ENCODE data around the gene SIGLEC8. TPM values are rescaled to one million over a fixed set of nuclear protein-coding genes. Genes with fewer than 3 reads are reported as not detected.

Gene SIGLEC8
- total RNA-seq, 1 donor from 2014 or later = not detected

GRCh38 chr19:51410950-51411748 is 47.1 kb downstream of the SIGLEC8 start:
- intact Hi-C loops (cut with DNase I) = no loop called here
- no peaks in the 10 kb centered on the region for H3K36me3 ChIP-seq
- H3K4me3 ChIP-seq = no peak overlapping the region
- no peaks in the 10 kb centered on the region for H3K4me1 ChIP-seq
- TF ChIP-seq POLR2AphosphoS5 (IDR thresholded peaks at IDR 0.05; ENCODE audit: insufficient read depth in 1 of 2, low read depth in 1 of 2) = no peak
- no peak for TF ChIP-seq CTCF (IDR thresholded peaks at IDR 0.05)
- no peak for TF ChIP-seq POLR2A (IDR thresholded peaks at IDR 0.05)
- no peaks in the 10 kb centered on the region for H3K9me3 ChIP-seq
- no peak for DNase-seq (ENCODE audit: extremely low spot score in 2 of 2)
- H3K27me3 ChIP-seq = no peaks in the 10 kb centered on the region
- H3K27ac ChIP-seq = no peak overlapping the region

- Histone ChIP-seq H3K4me1 (no peaks in the 10 kb centered on the region), H3K9me3 (no peaks in the 10 kb centered on the region), H3K27me3 (no peaks in the 10 kb centered on the region), H3K4me3 (no peak overlapping the region), H3K36me3 (no peaks in the 10 kb centered on the region), H3K27ac (no peak overlapping the region)
- no peak for TF ChIP-seq CTCF (IDR thresholded peaks at IDR 0.05)
- no peak for TF ChIP-seq POLR2AphosphoS5 (IDR thresholded peaks at IDR 0.05; ENCODE audit: insufficient read depth in 1 of 2, low read depth in 1 of 2)
- no peak for DNase-seq (ENCODE audit: extremely low spot score in 2 of 2)
- intact Hi-C loops (cut with DNase I) = no loop called here
Measured at GRCh38 chr19:51407511-51408131, 50.6 kb downstream of the SIGLEC8 start.

- Histone ChIP-seq H3K27ac (no peak overlapping the region), H3K4me1 (no peaks in the 10 kb centered on the region), H3K4me3 (no peak overlapping the region), H3K9me3 (no peaks in the 10 kb centered on the region), H3K27me3 (no peaks in the 10 kb centered on the region), H3K36me3 (no peaks in the 10 kb centered on the region)
- DNase-seq (ENCODE audit: extremely low spot score in 2 of 2) = no peak
- intact Hi-C loops (cut with DNase I) = no loop called here
- TF ChIP-seq POLR2A (IDR thresholded peaks at IDR 0.05) (no peak), POLR2AphosphoS5 (IDR thresholded peaks at IDR 0.05; ENCODE audit: insufficient read depth in 1 of 2, low read depth in 1 of 2) (no peak), CTCF (IDR thresholded peaks at IDR 0.05) (no peak)
Measured at GRCh38 chr19:51402117-51402516, 56.1 kb downstream of the SIGLEC8 start.

Small RNA genes lying within 50 kb of the gene (small RNA-seq; reads per million reads assigned to genes)
- not detected for gene AC020914.3
- not detected for gene AC020914.5

Other genes starting within 250 kb of the SIGLEC8 start
- 5.6 TPM for gene CD33, start 233.4 kb downstream of the SIGLEC8 start, total RNA-seq
- gene SIGLECL1, start 207.4 kb downstream of the SIGLEC8 start, total RNA-seq = not detected
- gene IGLON5, start 146.8 kb downstream of the SIGLEC8 start, total RNA-seq = not detected
- gene VSIG10L, start 116.3 kb downstream of the SIGLEC8 start, total RNA-seq = 20.1 TPM
- 114 TPM for gene ETFB, start 92.1 kb downstream of the SIGLEC8 start, total RNA-seq
- gene CLDND2, start 89.5 kb downstream of the SIGLEC8 start, total RNA-seq = not detected
- gene NKG7, start 85.8 kb downstream of the SIGLEC8 start, total RNA-seq = 3.4 TPM
- gene LIM2, start 70.5 kb downstream of the SIGLEC8 start, total RNA-seq = not detected
- gene C19orf84, start 67.9 kb downstream of the SIGLEC8 start, total RNA-seq = not detected
- gene SIGLEC10, start 40.8 kb downstream of the SIGLEC8 start, total RNA-seq = 3.7 TPM
- not detected for gene CEACAM18, start 20.1 kb upstream of the SIGLEC8 start, total RNA-seq
- not detected for gene SIGLEC12, start 43.3 kb upstream of the SIGLEC8 start, total RNA-seq
- 1.2 TPM for gene SIGLEC6, start 73.2 kb upstream of the SIGLEC8 start, total RNA-seq
- 8.1 TPM for gene ZNF175, start 112.8 kb upstream of the SIGLEC8 start, total RNA-seq
- gene SIGLEC5, start 171.9 kb upstream of the SIGLEC8 start, total RNA-seq = 0.49 TPM
- not detected for gene SIGLEC14, start 188.4 kb upstream of the SIGLEC8 start, total RNA-seq
- gene SPACA6, start 234.9 kb upstream of the SIGLEC8 start, total RNA-seq = 53.0 TPM